Dermis microvascular lymphatic vessel endothelial cell (primary cell): ENCODE results near the gene BTRC. TPM values are rescaled to one million over a fixed set of nuclear protein-coding genes. Genes with fewer than 3 reads are reported as not detected.
"Not testable (repeated sequence)": the region's sequence is repeated elsewhere in the genome, so short reads cannot be mapped to it uniquely, and the experiment has no call there.

Source experiments
- DNase-seq, 2 donors: peaks; one replicate each; pipeline versions ENCODE4 v3.0.0 to v3.0.0-alpha.2; 2010; ENCODE audit warnings: low read depth in 2 of 2
- total RNA-seq: library from RNA; depleted of rRNA; stranded (reverse); fragments of >200 nt; gene quantifications from 2 replicates; pipeline ENCODE4 v1.2.1, GENCODE V29; 2014

BTRC gene
- total RNA-seq, 1 donor from 2014 or later, result 8.2 TPM

- DNase-seq, result no peak
Measured at GRCh38 chr10:101346177-101346576, 7.8 kb upstream of the BTRC start.

GRCh38 chr10:101351017-101351416, 2.9 kb upstream of the BTRC start:
- no peak for DNase-seq

- DNase-seq, result no peak
Measured at GRCh38 chr10:101351477-101351876, 2.5 kb upstream of the BTRC start.

- DNase-seq, result not testable (repeated sequence)
Measured at GRCh38 chr10:101352857-101353256, 1.1 kb upstream of the BTRC start.

DNA sequence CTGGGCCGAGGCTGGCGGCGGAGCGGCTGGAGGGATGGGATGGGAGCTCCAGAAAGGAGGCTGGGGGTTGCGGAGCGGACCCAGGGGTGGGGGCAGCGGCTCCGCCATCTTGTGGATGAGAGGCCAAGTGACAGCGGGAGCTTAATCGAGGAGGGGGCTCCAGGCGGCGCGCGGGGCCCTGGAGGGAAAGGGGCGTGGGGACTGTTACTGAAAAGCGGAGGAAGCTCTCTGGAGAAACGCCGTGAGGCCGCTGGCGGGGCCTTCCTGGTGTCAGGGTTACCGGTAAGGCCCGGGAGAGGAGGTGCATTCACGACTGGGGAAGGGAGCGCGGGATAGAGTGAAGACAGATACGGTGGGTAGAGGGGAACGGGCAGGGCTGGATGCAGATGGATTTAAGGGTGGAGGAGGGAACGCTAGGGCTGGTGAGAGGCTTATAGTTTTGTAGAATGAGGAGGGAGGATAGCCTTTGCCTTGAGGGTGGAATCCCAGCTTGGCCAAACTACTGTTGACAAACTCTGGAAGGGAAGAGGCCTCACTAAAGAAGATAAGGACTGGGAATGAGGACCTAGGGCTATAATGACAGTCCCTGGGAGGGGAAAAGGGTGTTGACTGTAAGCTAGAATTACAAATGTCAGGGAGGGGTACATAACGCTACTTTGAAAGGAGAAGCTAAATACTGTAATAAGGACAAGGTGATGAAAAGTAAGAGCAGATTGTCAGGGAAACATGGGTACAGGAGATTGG, 535 bp downstream of the BTRC start:
- DNase-seq, result peak in 1 of 2 donors; percentile 67

DNA sequence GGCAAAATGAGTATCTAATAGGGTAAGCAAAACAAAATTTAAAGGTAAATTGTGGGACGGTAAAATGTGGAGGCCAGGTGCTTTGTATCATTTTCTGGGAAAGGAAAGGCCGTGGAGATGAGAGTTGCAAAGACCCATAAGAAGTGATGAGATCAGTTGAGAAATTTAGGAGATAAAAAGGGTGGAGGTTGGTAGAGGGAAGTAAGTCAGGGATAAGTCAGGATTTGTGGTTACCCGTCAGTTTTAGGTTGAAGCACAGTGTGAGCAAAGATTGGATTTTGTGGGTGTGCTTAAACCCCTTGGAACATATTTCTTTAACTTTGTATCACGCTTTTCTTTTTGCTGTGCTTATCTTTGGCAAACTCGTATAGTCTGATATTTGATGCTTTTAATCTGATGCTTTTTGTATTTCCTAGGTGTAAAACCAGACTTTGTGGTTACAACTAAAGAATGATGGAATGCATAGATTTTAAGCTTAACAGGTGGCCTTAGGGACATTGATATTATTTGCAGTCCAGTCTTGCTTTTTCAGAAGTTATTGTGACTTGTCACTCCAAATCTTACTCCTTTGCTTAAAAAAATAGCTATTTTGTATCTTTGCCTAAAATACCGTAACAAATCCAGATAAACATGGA, 1.2 kb downstream of the BTRC start:
- no peak for DNase-seq

GRCh38 chr10:101356132-101356531, 2.2 kb downstream of the BTRC start:
- DNase-seq, result no peak

DNA sequence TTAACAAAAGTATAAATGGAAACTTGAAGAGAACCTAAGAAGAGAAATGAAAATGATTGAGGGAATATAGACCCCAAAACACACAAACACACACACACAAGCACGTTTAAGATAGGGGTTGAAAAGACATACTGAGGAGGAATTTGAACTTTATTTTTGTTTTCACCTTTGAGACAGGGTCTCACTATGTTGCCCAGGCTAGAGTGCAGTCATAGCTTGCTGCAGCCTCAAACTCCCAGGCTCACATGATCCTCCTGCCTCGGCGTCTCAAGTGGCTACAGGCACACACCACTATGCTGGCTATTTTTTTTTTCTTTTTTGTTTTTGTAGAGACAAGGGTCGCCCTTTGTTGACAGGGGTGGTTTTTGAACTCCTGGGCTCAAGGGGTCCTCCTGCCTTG, 4.0 kb downstream of the BTRC start:
- DNase-seq, result no peak

- DNase-seq, result peak in 1 of 2 donors; percentile 5
Measured at GRCh38 chr10:101358706-101359300, 4.8 kb downstream of the BTRC start.

DNA sequence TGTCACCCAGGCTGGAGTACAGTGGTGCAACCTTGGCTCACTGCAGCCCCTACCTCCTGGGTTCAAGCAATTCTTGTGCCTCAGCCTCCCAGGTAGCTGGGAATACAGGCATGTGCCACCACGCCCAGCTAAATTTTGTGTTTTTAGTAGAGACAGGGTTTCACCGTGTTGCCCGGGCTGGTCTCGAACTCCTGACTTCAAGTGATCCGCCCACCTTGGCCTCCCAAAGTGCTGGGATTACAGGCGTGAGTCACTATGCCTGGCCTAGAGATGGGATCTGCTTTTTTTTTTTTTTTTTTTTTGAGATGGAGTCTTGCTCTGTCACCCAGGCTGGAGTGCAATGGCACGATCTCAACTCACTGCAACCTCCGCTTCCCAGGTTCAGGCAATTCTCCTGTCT, 6.1 kb downstream of the BTRC start:
- DNase-seq, result not testable (repeated sequence)

DNA sequence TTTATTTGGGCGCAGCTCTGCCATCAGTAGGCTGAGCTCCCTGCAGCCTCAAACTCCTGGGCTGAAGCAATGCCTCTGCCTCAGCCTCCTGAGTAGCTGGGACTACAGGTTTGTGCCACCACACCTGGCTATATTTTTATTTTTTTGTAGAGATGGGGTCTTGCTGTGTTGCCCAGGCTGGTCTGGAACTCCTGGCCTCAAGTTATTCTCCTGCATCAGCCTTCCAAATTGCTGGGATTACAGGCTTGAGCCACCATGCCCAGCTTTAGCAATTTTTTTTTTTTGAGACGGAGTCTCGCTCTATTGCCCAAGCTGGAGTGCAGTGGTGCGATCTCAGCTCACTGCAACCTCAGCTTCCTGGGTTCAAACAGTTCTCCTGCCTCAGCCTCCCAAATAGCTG, 6.9 kb downstream of the BTRC start:
- not testable (repeated sequence) for DNase-seq

GRCh38 chr10:101363850-101364400, 10.0 kb downstream of the BTRC start:
- no peak for DNase-seq

GRCh38 chr10:101364721-101365120, 10.8 kb downstream of the BTRC start:
- no peak for DNase-seq

GRCh38 chr10:101367569-101368453, 13.8 kb downstream of the BTRC start:
- peak; percentile 65 to 94 for DNase-seq

DNA sequence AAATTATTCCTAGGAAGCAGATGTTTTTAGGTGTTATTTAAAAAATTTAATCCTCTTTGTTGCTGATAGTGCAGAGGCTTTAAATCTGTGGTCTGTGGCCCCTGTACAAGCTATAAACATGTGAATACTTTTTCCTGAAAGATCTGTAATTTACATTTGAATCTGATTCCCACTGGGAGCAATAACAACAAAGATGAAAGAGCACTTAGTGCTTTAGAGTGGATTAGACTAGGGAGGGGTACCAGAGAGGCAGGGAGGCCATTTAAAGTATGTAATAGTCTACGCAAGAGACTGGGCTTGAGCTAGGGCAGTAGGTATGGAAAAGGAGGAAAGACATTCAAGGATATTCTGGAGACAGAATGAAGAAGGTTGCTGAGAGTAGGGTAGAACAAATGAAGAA, 19.1 kb downstream of the BTRC start:
- DNase-seq, result no peak

GRCh38 chr10:101373993-101374392, 20.0 kb downstream of the BTRC start:
- DNase-seq, result not testable (repeated sequence)

DNA sequence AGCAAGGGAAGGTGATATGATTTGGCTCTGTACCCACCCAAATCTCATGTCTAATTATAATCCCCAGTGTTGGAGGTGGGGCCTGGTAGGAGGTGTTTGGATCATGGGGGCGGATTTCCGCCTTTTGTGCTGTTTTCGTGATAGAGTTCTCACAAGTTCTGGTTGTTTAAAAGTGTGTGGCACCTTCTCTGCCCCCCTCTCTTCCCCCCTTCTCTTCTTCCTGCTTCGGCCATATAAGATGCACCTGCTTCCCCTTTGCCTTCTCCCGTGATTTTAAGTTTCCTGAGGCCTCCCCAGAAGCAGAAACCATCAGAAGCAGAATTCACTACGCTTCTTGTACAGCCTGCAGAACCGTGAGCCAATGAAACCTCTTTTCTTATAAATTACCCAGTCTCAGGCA, 21.1 kb downstream of the BTRC start:
- DNase-seq, result no peak

- DNase-seq, result no peak
Measured at GRCh38 chr10:101379663-101380352, 25.8 kb downstream of the BTRC start.

GRCh38 chr10:101380353-101381017, 26.5 kb downstream of the BTRC start:
- no peak for DNase-seq
